Measurements from ENCODE around the gene POLR2E.

The POLR2E gene

DNA sequence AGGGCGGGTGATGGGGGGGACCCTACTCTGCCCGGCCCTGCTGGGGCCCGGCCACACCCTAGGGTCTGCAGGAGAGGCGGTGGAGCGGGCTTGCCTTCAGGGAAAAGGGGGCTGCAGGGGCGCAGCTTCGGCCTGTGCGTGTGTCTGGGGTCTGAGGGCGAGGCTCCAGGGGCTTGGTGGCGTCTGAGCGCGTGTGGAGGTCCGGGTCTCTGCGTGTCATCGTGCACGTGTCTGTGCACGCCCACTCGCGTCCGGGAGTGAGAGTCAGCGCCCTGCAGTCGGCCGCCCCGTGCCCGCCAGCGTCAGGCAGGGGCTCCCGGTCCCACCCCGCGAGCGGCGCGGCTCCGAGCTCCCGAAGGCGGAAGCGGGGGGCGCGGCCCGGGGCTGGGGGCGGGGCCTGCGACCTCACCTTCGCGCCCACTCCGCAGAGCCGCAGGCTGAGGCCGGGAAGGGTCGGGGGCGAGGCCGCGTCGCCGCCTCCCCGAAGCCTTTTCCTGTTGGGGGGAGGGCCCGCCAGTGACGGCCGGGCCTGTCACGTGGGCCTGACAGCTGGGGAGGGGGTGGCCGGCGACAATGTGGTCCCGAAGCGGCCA is 28.3 kb downstream of the POLR2E start, which contains the start of gene ARHGAP45:
Gene ARHGAP45 (plus strand): TSS at position 420 of the 593 bp plus-strand sequence. CDS start 239 bp downstream, outside the sequence.
- TF ChIP-seq, protein P1, sequence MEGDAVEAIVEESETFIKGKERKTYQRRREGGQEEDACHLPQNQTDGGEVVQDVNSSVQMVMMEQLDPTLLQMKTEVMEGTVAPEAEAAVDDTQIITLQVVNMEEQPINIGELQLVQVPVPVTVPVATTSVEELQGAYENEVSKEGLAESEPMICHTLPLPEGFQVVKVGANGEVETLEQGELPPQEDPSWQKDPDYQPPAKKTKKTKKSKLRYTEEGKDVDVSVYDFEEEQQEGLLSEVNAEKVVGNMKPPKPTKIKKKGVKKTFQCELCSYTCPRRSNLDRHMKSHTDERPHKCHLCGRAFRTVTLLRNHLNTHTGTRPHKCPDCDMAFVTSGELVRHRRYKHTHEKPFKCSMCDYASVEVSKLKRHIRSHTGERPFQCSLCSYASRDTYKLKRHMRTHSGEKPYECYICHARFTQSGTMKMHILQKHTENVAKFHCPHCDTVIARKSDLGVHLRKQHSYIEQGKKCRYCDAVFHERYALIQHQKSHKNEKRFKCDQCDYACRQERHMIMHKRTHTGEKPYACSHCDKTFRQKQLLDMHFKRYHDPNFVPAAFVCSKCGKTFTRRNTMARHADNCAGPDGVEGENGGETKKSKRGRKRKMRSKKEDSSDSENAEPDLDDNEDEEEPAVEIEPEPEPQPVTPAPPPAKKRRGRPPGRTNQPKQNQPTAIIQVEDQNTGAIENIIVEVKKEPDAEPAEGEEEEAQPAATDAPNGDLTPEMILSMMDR (IDR thresholded peaks at IDR 0.05; ENCODE audit: unreplicated experiment in 3 of 3): no peak
- peaks cover 69% of the 10 kb centered on the region for H3K27me3 Mint-ChIP-seq (ENCODE audit: low read depth)
- H3K36me3 Mint-ChIP-seq (ENCODE audit: low read depth): no peaks in the 10 kb centered on the region
- peak within 1 kb of the TSS; percentile 46 to 56 (median 53) for H3K4me3 Mint-ChIP-seq
- peaks cover 3% of the 10 kb centered on the region for H3K4me1 Mint-ChIP-seq
- no peak within 1 kb of the TSS for H3K27ac Mint-ChIP-seq
- no peaks in the 10 kb centered on the region for H3K9me3 Mint-ChIP-seq

DNA sequence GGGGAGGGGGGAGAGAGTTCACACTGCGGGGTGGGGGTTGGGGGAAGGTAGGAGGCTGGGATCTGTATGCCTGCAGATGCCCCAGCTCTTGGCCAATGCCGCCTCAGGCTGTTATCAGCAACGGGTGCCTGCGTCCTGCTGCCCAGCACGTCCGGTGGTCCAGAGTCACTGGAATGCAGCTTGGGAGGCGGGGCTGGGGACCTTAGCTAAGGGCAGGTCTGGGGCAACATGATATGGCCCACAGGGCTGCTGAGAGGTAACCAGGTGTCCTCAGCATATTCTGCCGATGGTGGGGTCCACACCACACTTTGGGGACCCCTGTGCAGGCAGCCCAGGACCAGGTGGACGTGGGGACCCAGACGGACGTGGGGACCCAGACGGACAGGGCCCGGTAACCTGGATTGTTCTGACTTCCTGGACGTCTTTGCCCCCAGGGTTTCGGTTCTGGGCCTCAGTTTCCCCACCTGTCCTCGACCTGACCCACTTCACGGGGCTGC is 28.9 kb downstream of the POLR2E start:
- TF ChIP-seq, protein P1 (IDR thresholded peaks at IDR 0.05; ENCODE audit: unreplicated experiment in 3 of 3): no peak
- Mint-ChIP-seq H3K36me3 (ENCODE audit: low read depth) (no peaks in the 10 kb centered on the region), H3K27ac (no peak overlapping the region), H3K4me1 (no peaks in the 10 kb centered on the region), H3K27me3 (ENCODE audit: low read depth) (peaks cover 69% of the 10 kb centered on the region), H3K4me3 (no peak overlapping the region), H3K9me3 (no peaks in the 10 kb centered on the region)

DNA sequence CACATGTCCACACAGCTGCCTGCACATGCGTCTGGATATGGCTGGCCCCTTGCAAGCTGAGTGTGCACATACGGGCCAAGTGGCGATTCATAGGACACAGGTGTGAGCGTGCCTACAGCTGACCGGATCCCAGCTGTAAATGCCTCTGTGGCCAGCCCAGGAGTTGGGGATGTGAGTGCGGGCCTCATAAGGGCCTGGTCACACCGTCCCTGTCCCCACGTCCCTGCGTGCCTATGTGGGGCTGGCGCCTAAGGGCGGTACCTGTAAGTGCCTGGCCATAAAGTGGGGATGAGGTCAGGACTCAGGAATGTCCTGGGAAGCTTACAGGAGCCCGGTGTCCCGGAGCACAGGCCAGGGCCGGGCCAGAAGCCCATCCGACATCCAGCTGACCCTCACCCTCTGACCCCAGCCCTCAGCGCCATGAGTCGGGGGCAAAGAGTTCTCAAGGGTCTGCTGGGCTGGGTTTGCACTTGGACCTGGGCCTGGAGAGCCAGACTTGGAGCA is 29.5 kb downstream of the POLR2E start:
- TF ChIP-seq, protein P1 (IDR thresholded peaks at IDR 0.05; ENCODE audit: unreplicated experiment in 3 of 3): no peak

DNA sequence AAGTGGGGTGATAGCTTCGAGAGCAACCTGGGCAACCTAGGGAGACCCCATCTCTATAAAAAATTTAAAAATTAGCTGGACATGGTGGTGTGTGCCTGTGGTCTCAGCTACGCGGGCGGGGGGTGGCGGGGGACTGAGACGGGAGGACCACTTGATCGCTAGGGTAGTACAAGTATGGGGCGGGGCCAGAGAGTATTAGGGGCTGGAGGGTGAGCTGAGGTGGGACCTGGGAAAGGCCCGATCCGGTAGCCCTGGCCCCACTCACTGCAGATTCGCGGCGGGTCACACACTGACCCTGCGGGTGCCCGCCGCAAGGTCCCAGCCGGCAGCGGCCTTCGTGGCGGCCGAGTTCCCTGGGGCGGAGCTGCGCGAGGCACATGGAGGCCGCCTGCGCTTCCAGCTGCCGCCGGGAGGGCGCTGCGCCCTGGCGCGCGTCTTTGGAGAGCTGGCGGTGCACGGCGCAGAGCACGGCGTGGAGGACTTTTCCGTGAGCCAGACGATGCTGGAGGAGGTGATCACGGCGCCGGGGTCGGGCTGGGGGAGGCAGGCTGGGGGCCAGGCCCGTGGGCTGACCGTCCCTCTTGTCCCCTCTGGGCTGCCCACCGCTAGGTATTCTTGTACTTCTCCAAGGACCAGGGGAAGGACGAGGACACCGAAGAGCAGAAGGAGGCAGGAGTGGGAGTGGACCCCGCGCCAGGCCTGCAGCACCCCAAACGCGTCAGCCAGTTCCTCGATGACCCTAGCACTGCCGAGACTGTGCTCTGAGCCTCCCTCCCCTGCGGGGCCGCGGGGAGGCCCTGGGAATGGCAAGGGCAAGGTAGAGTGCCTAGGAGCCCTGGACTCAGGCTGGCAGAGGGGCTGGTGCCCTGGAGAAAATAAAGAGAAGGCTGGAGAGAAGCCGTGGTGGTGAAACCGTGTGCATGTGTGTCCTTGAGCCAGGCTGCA is 30.2 kb downstream of the POLR2E start:
- no peaks in the 10 kb centered on the region for H3K36me3 Mint-ChIP-seq (ENCODE audit: low read depth)
- H3K27ac Mint-ChIP-seq: no peak overlapping the region
- H3K4me1 Mint-ChIP-seq: no peaks in the 10 kb centered on the region
- peaks cover 59% of the 10 kb centered on the region for H3K27me3 Mint-ChIP-seq (ENCODE audit: low read depth)
- H3K9me3 Mint-ChIP-seq: no peaks in the 10 kb centered on the region
- peak overlapping the region in 1 of 3 experiments; percentile 58 for H3K4me3 Mint-ChIP-seq
- TF ChIP-seq, protein P1 (IDR thresholded peaks at IDR 0.05; ENCODE audit: unreplicated experiment in 3 of 3): peak; percentile 75 to 90 (median 82)

More for the DNA sequence above, 29.5 kb downstream of the POLR2E start:
- Mint-ChIP-seq H3K27me3 (ENCODE audit: low read depth) (peaks cover 67% of the 10 kb centered on the region), H3K4me1 (no peaks in the 10 kb centered on the region), H3K36me3 (ENCODE audit: low read depth) (no peaks in the 10 kb centered on the region), H3K9me3 (no peaks in the 10 kb centered on the region), H3K4me3 (peak overlapping the region in 1 of 3 experiments; percentile 58), H3K27ac (no peak overlapping the region)

DNA sequence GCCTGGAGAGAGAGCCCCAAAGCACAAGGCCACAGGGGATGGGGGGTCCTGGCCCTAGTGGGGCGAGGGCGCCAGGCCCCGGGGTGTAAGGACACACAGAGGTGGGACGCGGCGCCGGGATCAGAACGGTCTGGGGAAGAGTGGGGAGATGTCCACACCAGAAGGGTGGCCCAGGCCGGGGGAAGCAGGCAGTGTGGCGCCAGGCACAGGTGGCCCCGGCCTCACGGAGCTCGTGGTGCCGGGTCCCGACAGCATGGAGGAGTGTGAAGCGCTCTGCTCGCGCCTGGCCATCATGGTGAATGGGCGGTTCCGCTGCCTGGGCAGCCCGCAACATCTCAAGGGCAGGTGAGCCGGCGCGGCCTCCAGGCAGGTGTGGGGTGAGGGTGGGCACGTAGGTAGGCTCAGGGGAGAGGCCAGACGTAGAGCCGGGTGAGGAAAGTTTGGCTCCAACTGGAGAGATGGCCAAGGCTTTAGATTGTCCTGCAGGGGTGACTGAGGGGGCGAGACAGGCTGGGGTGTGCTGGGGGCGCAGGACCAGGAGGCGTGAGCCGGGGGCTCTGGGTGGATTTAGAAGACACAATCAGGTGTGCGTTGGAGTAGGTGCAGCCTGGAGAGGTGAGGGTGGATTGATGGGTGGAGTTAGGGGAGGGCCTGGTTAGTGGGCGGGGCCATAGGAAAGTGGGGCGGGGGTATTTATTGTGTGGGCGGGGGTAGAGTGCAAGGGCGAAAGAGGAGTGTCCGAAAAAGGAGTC is 31.1 kb downstream of the POLR2E start:
- Mint-ChIP-seq H3K4me3 (peak overlapping the region in 1 of 3 experiments; percentile 58), H3K9me3 (no peaks in the 10 kb centered on the region), H3K27ac (no peak overlapping the region), H3K36me3 (ENCODE audit: low read depth) (no peaks in the 10 kb centered on the region), H3K27me3 (ENCODE audit: low read depth) (peaks cover 54% of the 10 kb centered on the region), H3K4me1 (no peaks in the 10 kb centered on the region)
- TF ChIP-seq, protein P1 (IDR thresholded peaks at IDR 0.05; ENCODE audit: unreplicated experiment in 3 of 3): no peak
